Central memory CD8-positive, alpha-beta T cell (primary cell): ENCODE measurements around the gene STRN.
A peak's percentile ranks its signal among the peaks of the same experiment; 100 is the strongest.

ENCODE experiments used
- ATAC-seq: fragments of 150-1000 bp; cut with Tn5 transposase; replicated peaks from 2 replicates; pipeline ENCODE4 v1.10.0; 2022; ENCODE audit warnings: mild to moderate bottlenecking, moderate FRiP score, moderate number of reproducible peaks; ENCODE audit not compliant: poor library complexity, severe bottlenecking; ENCODE audit errors: extremely low read depth
- DNase-seq, 2 donors: peaks; one replicate each; pipeline ENCODE4 v3.0.0; 2021; ENCODE audit warnings: low spot score in 2 of 2
- H3K27ac Mint-ChIP-seq: one replicate; pipeline ENCODE4 v1.8.0; 2022; ENCODE audit warnings: low read depth, mild to moderate bottlenecking, moderate library complexity, mixed read lengths
- H3K27me3 Mint-ChIP-seq: one replicate; pipeline ENCODE4 v1.8.0; 2022; ENCODE audit warnings: mixed read lengths
- H3K36me3 Mint-ChIP-seq: one replicate; pipeline ENCODE4 v1.8.0; 2022; ENCODE audit warnings: mild to moderate bottlenecking, moderate library complexity, mixed read lengths; ENCODE audit not compliant: insufficient read depth
- H3K4me1 Mint-ChIP-seq: one replicate; pipeline ENCODE4 v1.8.0; 2022; ENCODE audit warnings: mixed read lengths
- H3K4me3 Mint-ChIP-seq: one replicate; pipeline ENCODE4 v1.8.0; 2022; ENCODE audit warnings: mild to moderate bottlenecking, moderate library complexity, mixed read lengths
- H3K9me3 Mint-ChIP-seq: one replicate; pipeline ENCODE4 v1.8.0; 2022; ENCODE audit warnings: mixed read lengths

Gene STRN

GRCh38 chr2:36976065-36976464 lies 9.7 kb upstream of the STRN start:
- Mint-ChIP-seq H3K4me1 (no peaks in the 10 kb centered on the region), H3K27ac (no peak overlapping the region), H3K9me3 (no peaks in the 10 kb centered on the region), H3K27me3 (no peaks in the 10 kb centered on the region), H3K4me3 (no peak overlapping the region), H3K36me3 (peaks cover 11% of the 10 kb centered on the region)
- ATAC-seq (no peak), DNase-seq (no peak)

GRCh38 chr2:36975306-36975705 lies 9.0 kb upstream of the STRN start:
- ATAC-seq (no peak), DNase-seq (no peak)
- H3K4me1 Mint-ChIP-seq: no peaks in the 10 kb centered on the region
- no peak overlapping the region for H3K4me3 Mint-ChIP-seq
- no peaks in the 10 kb centered on the region for H3K27me3 Mint-ChIP-seq
- H3K36me3 Mint-ChIP-seq: peaks cover 8% of the 10 kb centered on the region
- H3K27ac Mint-ChIP-seq: no peak overlapping the region
- H3K9me3 Mint-ChIP-seq: no peaks in the 10 kb centered on the region

GRCh38 chr2:36973320-36973719 lies 7.0 kb upstream of the STRN start:
- no peaks in the 10 kb centered on the region for H3K4me1 Mint-ChIP-seq
- no peak for ATAC-seq
- no peaks in the 10 kb centered on the region for H3K36me3 Mint-ChIP-seq

GRCh38 chr2:36971990-36972389 lies 5.7 kb upstream of the STRN start:
- ATAC-seq: no peak
- Mint-ChIP-seq H3K27me3 (no peaks in the 10 kb centered on the region), H3K27ac (no peak overlapping the region), H3K9me3 (no peaks in the 10 kb centered on the region), H3K4me3 (no peak overlapping the region), H3K4me1 (peaks cover 8% of the 10 kb centered on the region), H3K36me3 (peaks cover 3% of the 10 kb centered on the region)
- DNase-seq: no peak

More at GRCh38 chr2:36973320-36973719, 7.0 kb upstream of the STRN start:
- Mint-ChIP-seq H3K27ac (no peak overlapping the region), H3K4me3 (no peak overlapping the region), H3K27me3 (no peaks in the 10 kb centered on the region), H3K9me3 (no peaks in the 10 kb centered on the region)
- no peak for DNase-seq

GRCh38 chr2:36967236-36967876 lies 1.0 kb upstream of the STRN start:
- Mint-ChIP-seq H3K9me3 (no peaks in the 10 kb centered on the region), H3K4me1 (peaks cover 43% of the 10 kb centered on the region), H3K36me3 (peaks cover 7% of the 10 kb centered on the region), H3K27ac (peak overlapping the region; percentile 98), H3K4me3 (peak overlapping the region; percentile 93), H3K27me3 (no peaks in the 10 kb centered on the region)
- ATAC-seq (no peak), DNase-seq (no peak)

GRCh38 chr2:36965751-36966369 lies 476 bp downstream of the STRN start:
- H3K4me1 Mint-ChIP-seq: peaks cover 57% of the 10 kb centered on the region
- no peaks in the 10 kb centered on the region for H3K27me3 Mint-ChIP-seq
- H3K4me3 Mint-ChIP-seq: peak overlapping the region; percentile 93
- H3K9me3 Mint-ChIP-seq: no peaks in the 10 kb centered on the region
- DNase-seq (peak in 1 of 2 donors; percentile 23), ATAC-seq (peak; percentile 5)
- H3K36me3 Mint-ChIP-seq: peaks cover 7% of the 10 kb centered on the region
- H3K27ac Mint-ChIP-seq: peak overlapping the region; percentile 98

- Mint-ChIP-seq H3K4me1 (peaks cover 62% of the 10 kb centered on the region), H3K27ac (peak overlapping the region; percentile 98)
- ATAC-seq: no peak
Observed at GRCh38 chr2:36965206-36965605, 1.1 kb downstream of the STRN start.

GRCh38 chr2:36964496-36965058 lies 1.8 kb downstream of the STRN start:
- DNase-seq: no peak
- H3K27ac Mint-ChIP-seq: peak overlapping the region; percentile 98
- no peaks in the 10 kb centered on the region for H3K27me3 Mint-ChIP-seq

More at GRCh38 chr2:36965206-36965605, 1.1 kb downstream of the STRN start:
- Mint-ChIP-seq H3K27me3 (no peaks in the 10 kb centered on the region), H3K36me3 (peaks cover 8% of the 10 kb centered on the region), H3K9me3 (no peaks in the 10 kb centered on the region), H3K4me3 (peak overlapping the region; percentile 93)
- DNase-seq: no peak

GRCh38 chr2:36963734-36964133 lies 2.6 kb downstream of the STRN start:
- Mint-ChIP-seq H3K9me3 (no peaks in the 10 kb centered on the region), H3K36me3 (peaks cover 11% of the 10 kb centered on the region), H3K27me3 (no peaks in the 10 kb centered on the region), H3K4me1 (peaks cover 74% of the 10 kb centered on the region), H3K4me3 (no peak overlapping the region), H3K27ac (no peak overlapping the region)
- no peak for ATAC-seq
- no peak for DNase-seq

More at GRCh38 chr2:36964496-36965058, 1.8 kb downstream of the STRN start:
- H3K4me3 Mint-ChIP-seq: peak overlapping the region; percentile 93
- H3K9me3 Mint-ChIP-seq: no peaks in the 10 kb centered on the region
- no peak for ATAC-seq
- H3K4me1 Mint-ChIP-seq: peaks cover 68% of the 10 kb centered on the region
- H3K36me3 Mint-ChIP-seq: peaks cover 9% of the 10 kb centered on the region

GRCh38 chr2:36963106-36963505 lies 3.2 kb downstream of the STRN start:
- Mint-ChIP-seq H3K36me3 (peaks cover 13% of the 10 kb centered on the region), H3K4me1 (peaks cover 81% of the 10 kb centered on the region), H3K9me3 (no peaks in the 10 kb centered on the region), H3K27ac (peak overlapping the region; percentile 8), H3K4me3 (no peak overlapping the region), H3K27me3 (no peaks in the 10 kb centered on the region)
- no peak for DNase-seq
- no peak for ATAC-seq

- no peak for ATAC-seq
Observed at GRCh38 chr2:36960773-36961172, 5.6 kb downstream of the STRN start.

GRCh38 chr2:36960005-36960675 lies 6.2 kb downstream of the STRN start:
- DNase-seq (no peak), ATAC-seq (no peak)
- H3K4me3 Mint-ChIP-seq: no peak overlapping the region
- H3K27ac Mint-ChIP-seq: no peak overlapping the region
- peaks cover 72% of the 10 kb centered on the region for H3K4me1 Mint-ChIP-seq
- peaks cover 12% of the 10 kb centered on the region for H3K36me3 Mint-ChIP-seq
- H3K27me3 Mint-ChIP-seq: no peaks in the 10 kb centered on the region
- H3K9me3 Mint-ChIP-seq: no peaks in the 10 kb centered on the region

More at GRCh38 chr2:36960773-36961172, 5.6 kb downstream of the STRN start:
- Mint-ChIP-seq H3K4me3 (no peak overlapping the region), H3K4me1 (peaks cover 72% of the 10 kb centered on the region), H3K27me3 (no peaks in the 10 kb centered on the region), H3K27ac (no peak overlapping the region), H3K9me3 (no peaks in the 10 kb centered on the region), H3K36me3 (peaks cover 12% of the 10 kb centered on the region)
- no peak for DNase-seq
